Neural progenitor cell (in vitro differentiated cells): ENCODE results near the gene ANXA10.

ENCODE experiments used
- EZH2 ChIP-seq: fragments of 200-600 bp; sonication (generic); IDR thresholded peaks from 2 replicates; pipeline ENCODE4 v1.6.1; 2017; ENCODE audit warnings: antibody characterized with exemption, mild to moderate bottlenecking, moderate library complexity
- EZH2phosphoT487 ChIP-seq: fragments of 200-600 bp; sonication (generic); IDR thresholded peaks from 2 replicates; pipeline ENCODE4 v1.6.1; 2017; ENCODE audit warnings: antibody characterized with exemption
- TF ChIP-seq, protein P1 (sequence below): fragments of 200-600 bp; sonication (generic); IDR thresholded peaks from 2 replicates; pipeline ENCODE4 v1.5.1; 2017; ENCODE audit warnings: antibody characterized with exemption, mild to moderate bottlenecking

DNA sequence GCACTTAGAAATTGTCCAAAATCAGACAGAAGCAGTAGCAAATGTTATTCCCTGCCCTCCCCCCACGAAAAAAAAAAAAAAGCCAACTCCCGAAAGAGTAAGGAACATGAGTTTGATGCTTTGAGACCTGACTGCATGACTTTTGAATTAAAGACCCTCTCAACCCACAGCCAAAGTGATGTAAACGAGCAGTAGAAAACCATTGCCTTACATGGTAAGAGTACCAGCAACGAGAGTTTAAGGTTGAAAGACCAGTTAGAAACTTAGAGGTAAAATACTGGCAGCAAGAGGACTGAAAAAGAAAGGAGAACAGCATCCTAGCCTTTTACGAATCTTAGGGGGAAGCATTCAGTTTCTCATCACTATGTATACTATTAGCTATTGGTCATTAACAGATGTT, 10.0 kb upstream of the ANXA10 start:
- TF ChIP-seq EZH2 (no peak), EZH2phosphoT487 (no peak)
- TF ChIP-seq, protein P1, sequence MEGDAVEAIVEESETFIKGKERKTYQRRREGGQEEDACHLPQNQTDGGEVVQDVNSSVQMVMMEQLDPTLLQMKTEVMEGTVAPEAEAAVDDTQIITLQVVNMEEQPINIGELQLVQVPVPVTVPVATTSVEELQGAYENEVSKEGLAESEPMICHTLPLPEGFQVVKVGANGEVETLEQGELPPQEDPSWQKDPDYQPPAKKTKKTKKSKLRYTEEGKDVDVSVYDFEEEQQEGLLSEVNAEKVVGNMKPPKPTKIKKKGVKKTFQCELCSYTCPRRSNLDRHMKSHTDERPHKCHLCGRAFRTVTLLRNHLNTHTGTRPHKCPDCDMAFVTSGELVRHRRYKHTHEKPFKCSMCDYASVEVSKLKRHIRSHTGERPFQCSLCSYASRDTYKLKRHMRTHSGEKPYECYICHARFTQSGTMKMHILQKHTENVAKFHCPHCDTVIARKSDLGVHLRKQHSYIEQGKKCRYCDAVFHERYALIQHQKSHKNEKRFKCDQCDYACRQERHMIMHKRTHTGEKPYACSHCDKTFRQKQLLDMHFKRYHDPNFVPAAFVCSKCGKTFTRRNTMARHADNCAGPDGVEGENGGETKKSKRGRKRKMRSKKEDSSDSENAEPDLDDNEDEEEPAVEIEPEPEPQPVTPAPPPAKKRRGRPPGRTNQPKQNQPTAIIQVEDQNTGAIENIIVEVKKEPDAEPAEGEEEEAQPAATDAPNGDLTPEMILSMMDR: no peak
